Thoracic aorta (tissue), 2 donors: ENCODE measurements around the gene CAB39. TPM values are rescaled to one million over a fixed set of nuclear protein-coding genes. Genes with fewer than 3 reads are reported as not detected.

ENCODE experiments used
- ATAC-seq: fragments of 150-250 bp; one replicate; pipeline ENCODE4 v1.8.0; 2017; ENCODE audit warnings: low read depth; ENCODE audit not compliant: insufficient number of reproducible peaks, low FRiP score
- DNase-seq: peaks from one replicate; pipeline ENCODE4 v3.0.0-alpha.2; 2020; ENCODE audit warnings: low spot score
- H3K27ac ChIP-seq, 2 donors: fragments of 200-600 bp; sonication (generic); 1 replicate in 1 of 2; 2 replicates in 1 of 2; pipeline ENCODE4 v1.5.1; 2016; ENCODE audit warnings: mild to moderate bottlenecking in 2 of 2, moderate library complexity in 2 of 2
- H3K27me3 ChIP-seq: fragments of 200-600 bp; sonication (generic); replicated peaks from 2 replicates; pipeline ENCODE4 v1.6.0; 2016; ENCODE audit warnings: mild to moderate bottlenecking; ENCODE audit not compliant: insufficient read depth
- H3K36me3 ChIP-seq: fragments of 200-600 bp; sonication (generic); one replicate; pipeline ENCODE4 v1.5.1; 2016
- H3K4me1 ChIP-seq, 2 donors: fragments of 200-600 bp; sonication (generic); 1 replicate in 1 of 2; 2 replicates in 1 of 2; pipeline versions ENCODE4 v1.5.1 to v1.6.0; 2016; ENCODE audit warnings: low read depth in 2 of 2, mild to moderate bottlenecking in 1 of 2; ENCODE audit not compliant: control insufficient read depth in 1 of 2
- H3K4me3 ChIP-seq: fragments of 200-600 bp; sonication (generic); 2 replicates; pipeline ENCODE4 v1.5.1; 2016; ENCODE audit warnings: mild to moderate bottlenecking
- H3K9me3 ChIP-seq: fragments of 200-600 bp; sonication (generic); 2 replicates; pipeline ENCODE4 v1.5.1; 2016
- total RNA-seq, 2 donors: library from RNA; depleted of rRNA; stranded (reverse); fragments of >200 nt; gene quantifications; one replicate each; pipeline versions ENCODE4 v1.1.0 to v1.2.3, GENCODE V29; 2016
- TF ChIP-seq, protein P1 (sequence below): fragments of 200-600 bp; sonication (generic); IDR thresholded peaks from one replicate; pipeline ENCODE4 v1.5.1; 2019; ENCODE audit warnings: antibody characterized with exemption

The CAB39 gene
- total RNA-seq, 2 donors from 2014 or later: 83.1 to 103 TPM

- peaks cover 7 to 8% of the 10 kb centered on the region in 2 donors for H3K4me1 ChIP-seq
- H3K36me3 ChIP-seq: no peaks in the 10 kb centered on the region
- no peaks in the 10 kb centered on the region for H3K27me3 ChIP-seq
- H3K4me3 ChIP-seq: no peak overlapping the region
- H3K27ac ChIP-seq: no peak overlapping the region
- no peaks in the 10 kb centered on the region for H3K9me3 ChIP-seq
- ATAC-seq: no peak
- DNase-seq: no peak
- TF ChIP-seq, protein P1, sequence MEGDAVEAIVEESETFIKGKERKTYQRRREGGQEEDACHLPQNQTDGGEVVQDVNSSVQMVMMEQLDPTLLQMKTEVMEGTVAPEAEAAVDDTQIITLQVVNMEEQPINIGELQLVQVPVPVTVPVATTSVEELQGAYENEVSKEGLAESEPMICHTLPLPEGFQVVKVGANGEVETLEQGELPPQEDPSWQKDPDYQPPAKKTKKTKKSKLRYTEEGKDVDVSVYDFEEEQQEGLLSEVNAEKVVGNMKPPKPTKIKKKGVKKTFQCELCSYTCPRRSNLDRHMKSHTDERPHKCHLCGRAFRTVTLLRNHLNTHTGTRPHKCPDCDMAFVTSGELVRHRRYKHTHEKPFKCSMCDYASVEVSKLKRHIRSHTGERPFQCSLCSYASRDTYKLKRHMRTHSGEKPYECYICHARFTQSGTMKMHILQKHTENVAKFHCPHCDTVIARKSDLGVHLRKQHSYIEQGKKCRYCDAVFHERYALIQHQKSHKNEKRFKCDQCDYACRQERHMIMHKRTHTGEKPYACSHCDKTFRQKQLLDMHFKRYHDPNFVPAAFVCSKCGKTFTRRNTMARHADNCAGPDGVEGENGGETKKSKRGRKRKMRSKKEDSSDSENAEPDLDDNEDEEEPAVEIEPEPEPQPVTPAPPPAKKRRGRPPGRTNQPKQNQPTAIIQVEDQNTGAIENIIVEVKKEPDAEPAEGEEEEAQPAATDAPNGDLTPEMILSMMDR: no peak
These were observed 35.4 kb downstream of the CAB39 start for GRCh38 chr2:230748087-230748486.

DNA sequence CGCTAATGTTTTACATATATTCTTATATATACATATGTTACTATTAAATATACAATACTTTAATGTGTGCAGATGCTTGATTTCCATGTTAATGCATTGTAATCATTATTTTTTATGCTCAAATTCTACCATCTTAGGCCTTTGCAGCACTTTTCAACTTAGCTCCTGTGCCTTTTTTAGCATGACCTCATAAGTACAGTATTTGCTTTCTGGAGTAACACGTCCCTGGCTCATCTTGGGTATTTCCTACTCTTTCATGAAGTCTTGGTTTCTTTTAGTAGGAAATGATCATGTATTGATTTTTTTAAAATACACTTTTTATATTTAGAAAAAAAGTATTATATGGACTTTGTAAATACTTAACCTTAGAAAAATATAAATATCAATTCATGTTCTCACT, 36.5 kb downstream of the CAB39 start:
- Histone ChIP-seq H3K36me3 (no peaks in the 10 kb centered on the region), H3K4me1 (peaks cover 7 to 8% of the 10 kb centered on the region in 2 donors), H3K4me3 (no peak overlapping the region), H3K9me3 (no peaks in the 10 kb centered on the region), H3K27me3 (no peaks in the 10 kb centered on the region), H3K27ac (no peak overlapping the region)
- ATAC-seq (no peak), DNase-seq (no peak)
- TF ChIP-seq, protein P1: no peak

GRCh38 chr2:230751062-230751461, 38.4 kb downstream of the CAB39 start:
- Histone ChIP-seq H3K36me3 (no peaks in the 10 kb centered on the region), H3K27ac (no peak overlapping the region), H3K27me3 (no peaks in the 10 kb centered on the region), H3K4me1 (peaks cover 7 to 8% of the 10 kb centered on the region in 2 donors), H3K4me3 (no peak overlapping the region), H3K9me3 (no peaks in the 10 kb centered on the region)
- ATAC-seq (no peak), DNase-seq (no peak)
- TF ChIP-seq, protein P1: no peak

- ATAC-seq: no peak
- no peaks in the 10 kb centered on the region for H3K27me3 ChIP-seq
- H3K4me3 ChIP-seq: no peak overlapping the region
- TF ChIP-seq, protein P1: no peak
- H3K4me1 ChIP-seq: peaks cover 24 to 33% of the 10 kb centered on the region in 2 donors
- no peaks in the 10 kb centered on the region for H3K36me3 ChIP-seq
- no peaks in the 10 kb centered on the region for H3K9me3 ChIP-seq
- no peak overlapping the region for H3K27ac ChIP-seq
- DNase-seq: no peak
These were observed 41.6 kb downstream of the CAB39 start for GRCh38 chr2:230754200-230754599.

DNA sequence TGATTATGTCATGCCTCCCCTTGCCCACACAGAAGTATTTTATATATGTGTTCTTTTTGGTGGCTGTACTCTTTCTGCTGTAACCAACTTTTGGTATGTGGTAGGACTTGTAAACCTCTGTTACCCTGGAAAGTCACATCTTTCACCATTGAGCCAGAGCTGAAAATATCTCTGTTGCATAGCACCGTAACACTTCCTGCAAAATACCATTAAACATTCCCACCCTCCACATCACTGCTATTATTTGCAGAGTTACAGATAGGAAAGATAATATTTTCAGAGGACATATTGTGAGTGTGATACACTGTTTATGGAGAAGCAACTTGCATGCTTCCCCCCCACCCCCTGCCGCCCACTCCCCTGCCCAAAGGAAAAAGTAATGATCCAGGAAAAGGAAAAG, 44.8 kb downstream of the CAB39 start:
- Histone ChIP-seq H3K4me3 (no peak overlapping the region), H3K4me1 (peaks cover 25 to 32% of the 10 kb centered on the region in 2 donors), H3K9me3 (no peaks in the 10 kb centered on the region), H3K27me3 (no peaks in the 10 kb centered on the region), H3K36me3 (peaks cover 11% of the 10 kb centered on the region), H3K27ac (peak overlapping the region; percentile 67 to 81)
- no peak for DNase-seq
- TF ChIP-seq, protein P1: no peak
- peak; percentile 74 for ATAC-seq
